RCC 7860 (cell line): ENCODE data around the gene ATP2A2.
"Not testable (repeated sequence)": the region's sequence is repeated elsewhere in the genome, so short reads cannot be mapped to it uniquely, and the experiment has no call there.

ENCODE experiments used
- DNase-seq: peaks from one replicate; pipeline ENCODE4 v3.0.0-alpha.2; 2015; ENCODE audit warnings: low spot score
- FAIRE-seq: peaks from 2 replicates; lab custom pipeline; 2012; peaks lifted over from hg19 to GRCh38; lab: Jason Lieb, UNC

The ATP2A2 gene

GRCh38 chr12:110361216-110361615 is 80.2 kb downstream of the ATP2A2 start:
- FAIRE-seq (no peak), DNase-seq (no peak)

GRCh38 chr12:110365489-110366320 is 84.7 kb downstream of the ATP2A2 start:
- DNase-seq (no peak), FAIRE-seq (no peak)

- FAIRE-seq (no peak), DNase-seq (no peak)
Observed at GRCh38 chr12:110366321-110367142, 85.5 kb downstream of the ATP2A2 start.

GRCh38 chr12:110367181-110367864 is 86.3 kb downstream of the ATP2A2 start:
- no peak for DNase-seq
- FAIRE-seq: no peak

GRCh38 chr12:110369992-110370391 is 88.9 kb downstream of the ATP2A2 start:
- DNase-seq (no peak), FAIRE-seq (no peak)

- no peak for FAIRE-seq
- no peak for DNase-seq
Observed at GRCh38 chr12:110370732-110371231, 89.7 kb downstream of the ATP2A2 start.

- DNase-seq: no peak
- FAIRE-seq: no peak
Observed at GRCh38 chr12:110371408-110372055, 90.5 kb downstream of the ATP2A2 start.

GRCh38 chr12:110372056-110372425 is 91.0 kb downstream of the ATP2A2 start:
- FAIRE-seq (no peak), DNase-seq (no peak)

- FAIRE-seq: no peak
- DNase-seq: no peak
Observed at GRCh38 chr12:110373025-110373424, 92.0 kb downstream of the ATP2A2 start.

GRCh38 chr12:110373425-110373824 is 92.4 kb downstream of the ATP2A2 start:
- DNase-seq: no peak
- FAIRE-seq: no peak

- DNase-seq: no peak
- FAIRE-seq: no peak
Observed at GRCh38 chr12:110373962-110374611, 93.0 kb downstream of the ATP2A2 start.

GRCh38 chr12:110378131-110378790 is 97.2 kb downstream of the ATP2A2 start:
- not testable (repeated sequence) for DNase-seq, FAIRE-seq

GRCh38 chr12:110379197-110379596 is 98.2 kb downstream of the ATP2A2 start:
- no peak for DNase-seq
- FAIRE-seq: no peak

GRCh38 chr12:110379631-110380030 is 98.6 kb downstream of the ATP2A2 start:
- no peak for FAIRE-seq

GRCh38 chr12:110382683-110383082 is 101.6 kb downstream of the ATP2A2 start:
- DNase-seq (no peak), FAIRE-seq (no peak)

More at GRCh38 chr12:110379631-110380030, 98.6 kb downstream of the ATP2A2 start:
- DNase-seq: no peak
